ENCODE results near the gene TDRD10.
A peak's percentile ranks its signal among the peaks of the same experiment; 100 is the strongest.

The TDRD10 gene

DNA sequence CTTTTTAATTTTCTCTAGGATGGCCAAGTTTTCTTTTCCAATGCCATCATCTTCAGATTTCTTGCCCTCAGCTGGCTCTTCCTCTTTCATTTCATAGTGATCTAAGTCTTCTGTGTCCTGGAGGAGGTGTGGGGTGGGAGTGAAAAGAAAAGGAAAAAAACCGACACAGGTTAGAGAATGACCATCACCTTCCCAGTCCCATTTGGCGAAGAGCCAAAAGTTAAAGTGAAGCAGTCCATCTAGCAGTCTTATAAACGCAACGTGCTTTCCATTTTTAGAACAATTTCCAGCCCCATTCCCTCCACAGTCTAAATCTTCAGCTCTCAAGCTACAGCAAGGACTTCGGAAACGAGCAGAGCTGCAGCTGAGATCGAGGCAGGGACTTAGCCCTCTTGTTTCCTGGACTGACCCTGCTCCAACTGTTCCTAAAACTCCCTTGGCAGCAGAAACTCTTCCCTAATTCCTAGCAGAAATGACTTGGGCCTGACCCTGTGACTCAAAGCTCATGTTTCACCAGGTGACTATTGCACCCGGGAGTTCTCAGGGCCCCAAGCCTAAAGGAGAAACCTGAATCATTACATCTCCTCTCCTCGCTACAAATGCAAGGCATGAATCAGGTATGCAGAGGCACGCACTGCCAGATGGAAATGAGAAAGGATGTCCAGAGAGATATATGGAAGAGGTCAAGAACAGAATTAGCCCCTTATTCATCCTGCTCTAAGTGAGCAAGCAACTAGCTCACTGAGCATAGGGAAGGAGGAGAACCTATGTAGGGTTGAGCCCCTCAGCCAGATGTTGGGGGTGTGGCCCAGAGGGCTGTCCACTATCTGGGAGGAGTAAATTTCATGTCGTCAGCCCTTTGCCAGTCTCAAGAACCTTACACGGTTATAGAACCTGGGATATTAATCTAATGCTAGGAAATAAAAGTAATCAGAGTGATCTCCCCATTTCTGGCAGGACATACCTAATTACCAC is 51.3 kb downstream of the TDRD10 start:
- no peak for FAIRE-seq
- no peak for DNase-seq (ENCODE audit: low spot score)

GRCh38 chr1:154556422-154556821 is 54.4 kb downstream of the TDRD10 start:
- peak; percentile 42 for DNase-seq (ENCODE audit: low spot score)
- no peak for FAIRE-seq

- FAIRE-seq: no peak
- no peak for DNase-seq (ENCODE audit: low spot score)
These were observed 55.4 kb downstream of the TDRD10 start for GRCh38 chr1:154557248-154557938.

GRCh38 chr1:154557939-154558719 is 56.1 kb downstream of the TDRD10 start, which contains the start of gene UBE2Q1:
Gene UBE2Q1, minus strand, starts transcription at chr1:154558662. Its CDS starts 109 bp downstream, at chr1:154558553.
- DNase-seq (ENCODE audit: low spot score): no peak
- no peak for FAIRE-seq

DNA sequence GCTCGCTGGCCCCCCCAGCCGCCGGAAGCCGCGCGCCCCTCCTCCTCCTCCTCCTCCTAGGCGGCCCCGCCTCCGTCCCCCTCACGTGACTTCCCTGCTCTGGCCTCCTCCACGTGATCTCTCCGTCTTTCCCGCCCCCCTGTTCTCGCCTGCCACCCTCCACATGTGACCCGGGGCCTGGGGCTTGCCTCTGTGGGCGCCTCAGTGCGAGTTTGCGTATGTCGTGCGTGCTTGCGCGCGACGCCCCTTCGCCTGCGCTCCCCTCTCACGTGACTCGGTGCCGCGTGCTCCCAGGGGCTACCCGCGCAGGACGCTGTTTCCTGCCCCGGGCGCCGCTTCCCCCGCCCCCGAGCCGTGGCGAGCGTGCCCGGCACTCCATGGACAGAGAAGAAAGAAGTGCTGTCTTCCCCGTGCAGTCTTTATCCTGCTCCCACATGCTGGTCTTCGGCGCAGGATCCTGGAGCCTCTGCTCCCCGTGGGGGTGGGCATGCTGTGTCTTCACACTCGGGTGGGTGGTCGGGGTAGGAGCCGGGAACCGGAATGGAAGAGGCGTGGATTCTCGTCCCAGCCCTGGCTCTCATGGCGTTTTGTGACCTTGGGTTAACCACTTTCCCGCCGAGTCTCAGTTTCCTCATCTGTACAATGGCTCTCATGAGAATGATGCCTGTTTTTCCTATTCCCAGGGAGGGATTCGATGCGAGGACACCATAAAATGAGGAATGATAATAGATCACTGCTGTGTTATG is 56.9 kb downstream of the TDRD10 start:
- peak; percentile 97 for FAIRE-seq
- DNase-seq (ENCODE audit: low spot score): peak; percentile 95

DNA sequence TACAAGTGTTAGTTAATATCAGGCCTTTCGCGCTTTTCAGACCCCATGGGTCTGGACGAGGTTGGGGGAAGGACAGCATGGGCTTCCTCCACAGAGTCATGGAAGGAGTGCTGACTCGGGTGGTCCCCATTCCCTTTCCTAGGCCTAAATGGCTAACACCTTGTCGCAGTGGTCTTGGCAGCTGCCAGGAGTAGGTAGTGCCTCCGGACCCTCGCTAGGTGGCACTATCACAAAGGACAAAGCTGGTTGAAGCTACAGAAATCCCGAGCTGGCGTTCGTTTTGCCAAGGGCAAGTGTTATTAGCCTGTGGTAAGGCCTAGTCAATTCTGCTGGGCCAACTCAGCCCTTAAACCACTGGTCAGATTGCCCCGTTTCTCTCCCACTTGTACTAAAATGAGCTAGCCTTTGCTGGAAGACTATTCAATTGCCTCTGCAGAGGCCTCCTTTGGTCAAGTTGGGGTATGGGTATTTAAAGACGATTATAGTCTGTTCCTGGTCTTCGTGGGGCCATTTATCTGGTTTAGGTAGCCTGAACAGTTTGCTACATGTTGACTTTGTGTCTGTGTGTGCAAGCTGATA is 57.5 kb downstream of the TDRD10 start:
- peak; percentile 80 for FAIRE-seq
- peak; percentile 84 for DNase-seq (ENCODE audit: low spot score)

- no peak for DNase-seq (ENCODE audit: low spot score)
- no peak for FAIRE-seq
These were observed 63.9 kb downstream of the TDRD10 start for GRCh38 chr1:154565876-154566275.

- peak; percentile 76 for FAIRE-seq
- DNase-seq (ENCODE audit: low spot score): peak; percentile 92
These were observed 65.6 kb downstream of the TDRD10 start, which contains the start of gene CHRNB2 for GRCh38 chr1:154567386-154568156. Gene CHRNB2, plus strand, starts transcription at chr1:154567778. Its CDS starts 267 bp downstream, at chr1:154568045.

- DNase-seq (ENCODE audit: low spot score): no peak
- FAIRE-seq: no peak
These were observed 66.3 kb downstream of the TDRD10 start for GRCh38 chr1:154568157-154568815.

DNA sequence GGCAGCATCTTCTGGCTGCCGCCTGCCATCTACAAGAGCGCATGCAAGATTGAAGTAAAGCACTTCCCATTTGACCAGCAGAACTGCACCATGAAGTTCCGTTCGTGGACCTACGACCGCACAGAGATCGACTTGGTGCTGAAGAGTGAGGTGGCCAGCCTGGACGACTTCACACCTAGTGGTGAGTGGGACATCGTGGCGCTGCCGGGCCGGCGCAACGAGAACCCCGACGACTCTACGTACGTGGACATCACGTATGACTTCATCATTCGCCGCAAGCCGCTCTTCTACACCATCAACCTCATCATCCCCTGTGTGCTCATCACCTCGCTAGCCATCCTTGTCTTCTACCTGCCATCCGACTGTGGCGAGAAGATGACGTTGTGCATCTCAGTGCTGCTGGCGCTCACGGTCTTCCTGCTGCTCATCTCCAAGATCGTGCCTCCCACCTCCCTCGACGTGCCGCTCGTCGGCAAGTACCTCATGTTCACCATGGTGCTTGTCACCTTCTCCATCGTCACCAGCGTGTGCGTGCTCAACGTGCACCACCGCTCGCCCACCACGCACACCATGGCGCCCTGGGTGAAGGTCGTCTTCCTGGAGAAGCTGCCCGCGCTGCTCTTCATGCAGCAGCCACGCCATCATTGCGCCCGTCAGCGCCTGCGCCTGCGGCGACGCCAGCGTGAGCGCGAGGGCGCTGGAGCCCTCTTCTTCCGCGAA is 69.4 kb downstream of the TDRD10 start:
- FAIRE-seq (no peak), DNase-seq (ENCODE audit: low spot score) (no peak)

- DNase-seq (ENCODE audit: low spot score) (no peak), FAIRE-seq (no peak)
These were observed 69.9 kb downstream of the TDRD10 start for GRCh38 chr1:154571964-154572288.

DNA sequence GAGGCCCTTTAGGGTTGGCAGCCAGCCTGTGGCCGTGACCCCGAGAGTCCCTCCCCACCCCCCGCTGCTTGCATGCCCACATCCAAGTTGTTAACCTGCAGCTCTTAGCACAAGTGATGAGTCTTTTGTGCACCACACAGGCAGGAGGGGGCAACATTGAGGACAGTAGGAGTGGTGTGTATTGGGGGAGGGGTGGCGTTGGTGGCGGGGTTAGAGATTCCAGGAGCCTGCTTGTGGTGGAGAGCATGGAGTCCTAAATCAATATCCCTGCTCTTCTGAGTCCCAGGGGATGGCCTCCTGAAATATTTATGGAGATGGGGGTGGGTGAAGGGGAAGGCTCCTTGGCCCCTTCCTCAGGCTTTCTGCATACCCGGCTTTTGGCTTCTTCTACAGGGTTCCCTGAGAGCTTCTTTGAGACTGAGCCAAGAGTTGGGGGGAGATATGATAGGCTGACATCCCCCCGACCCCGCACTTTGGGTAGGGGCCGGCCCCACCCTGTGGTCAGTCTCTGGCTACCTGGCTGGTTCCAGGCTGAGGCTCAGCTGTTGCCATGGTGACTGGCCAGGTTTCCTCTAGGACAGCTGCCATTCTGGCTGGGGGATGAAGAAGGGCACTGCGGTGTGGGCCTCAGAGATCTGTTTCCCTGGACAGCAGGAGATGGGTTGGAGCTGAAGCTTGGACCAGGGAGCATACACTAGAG is 70.6 kb downstream of the TDRD10 start:
- DNase-seq (ENCODE audit: low spot score): no peak
- FAIRE-seq: no peak

DNA sequence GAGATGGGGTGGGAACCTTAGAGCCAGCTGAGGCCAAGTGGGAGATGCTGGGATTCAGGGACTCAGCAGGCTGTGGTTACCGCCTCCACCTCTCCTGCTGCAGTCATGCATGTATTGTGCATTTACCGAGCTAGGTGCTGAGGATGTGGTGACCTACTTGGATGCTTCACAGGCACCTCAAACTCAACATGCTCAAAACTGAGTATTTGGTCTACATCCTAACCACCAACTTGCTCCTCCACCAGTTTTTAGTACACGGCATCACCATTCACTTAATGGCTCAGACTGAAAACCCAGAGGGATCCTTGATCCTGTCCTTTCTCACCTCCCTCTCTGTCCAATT is 71.1 kb downstream of the TDRD10 start:
- FAIRE-seq (no peak), DNase-seq (ENCODE audit: low spot score) (no peak)

- DNase-seq (ENCODE audit: low spot score) (no peak), FAIRE-seq (no peak)
These were observed 72.7 kb downstream of the TDRD10 start for GRCh38 chr1:154574716-154575115.

GRCh38 chr1:154575147-154575927 is 73.3 kb downstream of the TDRD10 start:
- FAIRE-seq: no peak

GRCh38 chr1:154575951-154576566 is 74.0 kb downstream of the TDRD10 start:
- no peak for DNase-seq (ENCODE audit: low spot score)
- no peak for FAIRE-seq

More at GRCh38 chr1:154575147-154575927, 73.3 kb downstream of the TDRD10 start:
- no peak for DNase-seq (ENCODE audit: low spot score)

Measured in urothelium cell line (cell line).